K562 (cell line): Measurements from ENCODE around the gene NTSR1. TPM values are rescaled to one million over a fixed set of nuclear protein-coding genes. Genes with fewer than 3 reads are reported as not detected.
A peak's percentile ranks its signal among the peaks of the same experiment; 100 is the strongest.

ENCODE experiments used
- ATAC-seq: fragments of 200-7000 bp; cut with Tn5 transposase; 3 replicates; pipeline ENCODE4 v1.9.1; 2020; ENCODE audit warnings: moderate library complexity
- BruUV-seq: library from RNA; stranded (reverse); fragments of 400-500 nt; replicated peaks from 2 replicates; lab custom pipeline; 2021; lab: Mats Ljungman, UMichigan
- CTCF ChIA-PET: fragments of 300-600 bp; formaldehyde crosslinking; extraction: SDS; loops from one replicate; lab custom pipeline; 2021; ENCODE audit warnings: low intra/inter-chr PET ratio; lab: Yijun Ruan, JAX
- POLR2A ChIA-PET: fragments of 300-600, 350-650 bp; sonication (Branson Sonifier 250); formaldehyde crosslinking; extraction: SDS; loops from one replicate; lab custom pipeline; 2021; ENCODE audit warnings: antibody characterized with exemption, inconsistent platforms; lab: Yijun Ruan, JAX
- DNase-seq, 4 experiments: peaks; one replicate each; pipeline versions ENCODE4 v3.0.0 to v3.0.0-alpha.2; 2011 to 2018; ENCODE audit warnings: low spot score in 3 of 4, mixed read lengths in 3 of 4; ENCODE audit errors: extremely low read depth in 1 of 4
- FAIRE-seq: peaks from 2 replicates; lab custom pipeline; 2011; peaks lifted over from hg19 to GRCh38; lab: Jason Lieb, UNC
- H2AFZ ChIP-seq: 2 replicates; pipeline ENCODE4 v1.6.0; 2011; ENCODE audit warnings: low read depth, low read length, control low read depth, inconsistent platforms
- H3K27ac ChIP-seq: fragments of 200-600 bp; 3 replicates; pipeline ENCODE4 v1.8.0; 2011; ENCODE audit warnings: low read depth, mild to moderate bottlenecking, control low read depth, inconsistent platforms, low read length, moderate library complexity, mixed read lengths; ENCODE audit errors: extremely low read depth
- H3K27me3 ChIP-seq, 2 experiments: fragments of 300-600 bp in 1 of 2; 2 replicates in 1 of 2; 3 replicates in 1 of 2; pipeline versions ENCODE4 v1.6.0 to v1.8.0; 2011; ENCODE audit warnings: inconsistent platforms in 2 of 2, low read length in 2 of 2, mild to moderate bottlenecking in 1 of 2, mixed read lengths in 1 of 2, moderate library complexity in 1 of 2; ENCODE audit not compliant: control insufficient read depth in 2 of 2, insufficient read depth in 2 of 2
- H3K36me3 ChIP-seq: fragments of 300-600 bp; 3 replicates; pipeline ENCODE4 v1.8.0; 2011; ENCODE audit warnings: mild to moderate bottlenecking, low read length, inconsistent platforms; ENCODE audit not compliant: control insufficient read depth, insufficient read depth
- H3K4me1 ChIP-seq, 2 experiments: fragments of 200-600 bp in 1 of 2; replicated peaks in 1 of 2; 2 replicates in 1 of 2; 3 replicates in 1 of 2; pipeline versions ENCODE4 v1.5.1 to v1.8.0; 2011; ENCODE audit warnings: inconsistent platforms in 2 of 2, low read length in 2 of 2, mild to moderate bottlenecking in 1 of 2, mixed read lengths in 1 of 2, moderate library complexity in 1 of 2; ENCODE audit not compliant: control insufficient read depth in 2 of 2, insufficient read depth in 2 of 2
- H3K4me2 ChIP-seq: 2 replicates; pipeline ENCODE4 v1.6.1; 2011; ENCODE audit warnings: low read length, control low read depth, inconsistent platforms, mixed read lengths; ENCODE audit not compliant: insufficient read depth
- H3K4me3 ChIP-seq: fragments of 200-600 bp; sonication (generic), shearing (Covaris generic); 2 replicates; pipeline ENCODE4 v1.5.1; 2016; ENCODE audit warnings: control low read depth, inconsistent platforms
- H3K79me2 ChIP-seq: fragments of 200-600 bp; 3 replicates; pipeline ENCODE4 v1.8.0; 2011; ENCODE audit warnings: low read length, inconsistent platforms; ENCODE audit not compliant: control insufficient read depth, insufficient read depth
- H3K9ac ChIP-seq, 2 experiments: 2 replicates each; pipeline versions ENCODE4 v1.6.0 to v1.6.1; 2011; ENCODE audit warnings: low read depth in 2 of 2, low read length in 2 of 2, control low read depth in 1 of 2, inconsistent platforms in 1 of 2, mild to moderate bottlenecking in 1 of 2, mixed read lengths in 1 of 2; ENCODE audit not compliant: insufficient read depth in 1 of 2
- H3K9me1 ChIP-seq: one replicate; pipeline ENCODE4 v1.6.0; 2011; ENCODE audit warnings: inconsistent platforms, mild to moderate bottlenecking, low read length, moderate library complexity; ENCODE audit not compliant: control insufficient read depth, insufficient read depth
- H3K9me3 ChIP-seq: replicated peaks from 2 replicates; pipeline ENCODE4 v1.5.1; 2011; ENCODE audit warnings: low read depth, low read length, inconsistent platforms; ENCODE audit not compliant: control insufficient read depth, insufficient read depth
- H4K20me1 ChIP-seq: replicated peaks from 2 replicates; pipeline ENCODE4 v1.6.1; 2011; ENCODE audit warnings: low read length, inconsistent platforms, mixed read lengths; ENCODE audit not compliant: control insufficient read depth, insufficient read depth
- BRD9 ChIP-seq: fragments of 450-650 bp; IDR thresholded peaks from 2 replicates; pipeline ENCODE4 v1.6.1; 2018; ENCODE audit warnings: low read depth; ENCODE audit not compliant: partially characterized antibody
- CBFB ChIP-seq: sonication (generic); formaldehyde crosslinking; IDR thresholded peaks from 2 replicates; pipeline ENCODE4 v1.4.0; 2020; ENCODE audit warnings: mild to moderate bottlenecking, missing genetic modification reagents
- PHF20 ChIP-seq: fragments of 450-650 bp; IDR thresholded peaks from 2 replicates; pipeline ENCODE4 v1.6.1; 2018; ENCODE audit not compliant: partially characterized antibody
- PHF8 ChIP-seq: fragments of 200-600 bp; sonication (generic); IDR thresholded peaks from 2 replicates; pipeline ENCODE4 v1.6.1; 2012; ENCODE audit warnings: mixed run types, mild to moderate bottlenecking, inconsistent platforms, low read length, moderate library complexity, borderline replicate concordance
- ZNF217 ChIP-seq: sonication (generic); formaldehyde crosslinking; IDR thresholded peaks from 2 replicates; pipeline ENCODE4 v1.8.0; 2022; ENCODE audit warnings: mild to moderate bottlenecking, missing genetic modification reagents
- ZNF224 ChIP-seq: sonication (generic); formaldehyde crosslinking; IDR thresholded peaks from 2 replicates; pipeline ENCODE4 v1.8.0; 2022; ENCODE audit warnings: mild to moderate bottlenecking, missing genetic modification reagents
- WGBS: fragments of 100-300 bp; shearing (Covaris generic); methylation state at CpG from one replicate; pipeline ENCODE4 v1.1.6; 2016; ENCODE audit warnings: low coverage, mixed read lengths; ENCODE audit not compliant: insufficient coverage; ENCODE audit errors: missing lambda C conversion rate; 5-methylcytosine and 5-hydroxymethylcytosine counted together
- in situ Hi-C: fragments of 300-500 bp; cut with MboI; formaldehyde crosslinking; loops from 4 replicates; pipeline ENCODE4 v1.15.0; 2018; ENCODE audit warnings: inconsistent platforms, mixed read lengths
- intact Hi-C: fragments of 100-400 bp; cut with micrococcal nuclease; formaldehyde crosslinking; loops from 2 replicates; pipeline ENCODE4 v1.14.2; 2022
- polyA plus RNA-seq, 8 experiments: library from polyadenylated mRNA; depleted of rRNA in 4 of 8; stranded (reverse) in 5 of 8; unstranded in 3 of 8; fragments of >200 nt; fragmentation: Nextera tagmentation in 2 of 8; fragmentation: Illumina TruSeq in 1 of 8; extraction: Ambion mirVana in 2 of 8; extraction: Trizol in 1 of 8; gene quantifications; 2 replicates each; pipeline versions ENCODE4 v1.2.1 to v1.2.3, GENCODE V29; 2011 to 2014; ENCODE audit warnings: inconsistent platforms in 1 of 8, missing spikeins in 1 of 8
- total RNA-seq, 7 experiments: library from RNA; depleted of rRNA in 6 of 7; stranded (reverse); fragments of >200 nt in 6 of 7; fragmentation: Illumina TruSeq in 2 of 7; extraction: Trizol in 2 of 7; gene quantifications; 2 replicates each; pipeline versions ENCODE4 v1.2.1 to v1.2.3, GENCODE V29; 2011 to 2021; ENCODE audit warnings: low replicate concordance in 1 of 7
- TF ChIP-seq, protein P1 (sequence below): sonication (generic); formaldehyde crosslinking; IDR thresholded peaks from 2 replicates; pipeline ENCODE4 v1.8.0; 2022; ENCODE audit warnings: mild to moderate bottlenecking, low read depth, missing genetic modification reagents
- TF ChIP-seq, protein P2 (sequence below): fragments of 450-650 bp; formaldehyde crosslinking; IDR thresholded peaks from 2 replicates; pipeline ENCODE4 v1.4.0; 2020; ENCODE audit warnings: mild to moderate bottlenecking, moderate library complexity
- TF ChIP-seq, protein P3 (sequence below): IDR thresholded peaks from 2 replicates; pipeline ENCODE4 v1.6.1; 2011; ENCODE audit not compliant: insufficient read length; ENCODE audit errors: extremely low read depth

The NTSR1 gene
- total and polyA plus RNA-seq, 9 of the 15 experiments (the other 6 are each of a cell fraction or from before 2014, with no cell fraction given): 0.04 to 0.40 (median 0.13) TPM; not detected in 3

DNA sequence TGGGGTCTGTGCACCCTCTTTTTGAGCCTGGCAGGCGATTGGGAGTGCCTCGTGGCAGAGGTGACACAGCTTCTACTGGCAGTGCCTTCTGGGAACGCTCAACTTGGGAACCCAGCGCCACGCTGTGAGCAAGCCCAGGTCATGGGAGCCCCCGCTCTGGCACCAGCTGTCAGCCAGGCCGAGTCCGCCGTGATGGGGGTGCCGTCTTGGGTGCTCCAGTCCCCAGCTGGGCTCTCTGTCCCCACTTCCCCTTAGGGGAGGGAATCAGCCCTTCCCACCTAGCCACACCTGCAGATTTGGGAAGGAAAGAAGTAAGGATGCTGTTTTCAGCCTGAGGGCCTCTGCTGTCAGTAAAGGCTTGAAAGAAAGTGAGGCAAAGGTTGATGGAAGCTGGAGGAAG lies 31.0 kb upstream of the NTSR1 start:
- BruUV-seq: no TSS peak

More for the DNA sequence above, 31.0 kb upstream of the NTSR1 start:
- Histone ChIP-seq H2AFZ (no peak overlapping the region), H3K4me1 (peaks cover 0 to 11% of the 10 kb centered on the region in 2 experiments; a peak in 1 of 5 replicates), H3K9me1 (no peaks in the 10 kb centered on the region), H3K79me2 (no peaks in the 10 kb centered on the region), H3K27ac (no peak overlapping the region), H3K4me3 (no peak overlapping the region), H4K20me1 (no peaks in the 10 kb centered on the region), H3K4me2 (no peak overlapping the region), H3K27me3 (peaks cover 32 to 71% of the 10 kb centered on the region in 2 experiments), H3K9me3 (0 out of 2 replicates have a peak, but pooled peaks cover 2% of the 10 kb centered on the region), H3K9ac (0 out of 4 replicates have a peak overlapping the region, but pooled peaks of 1 of the 2 experiments have one; percentile 55), H3K36me3 (no peaks in the 10 kb centered on the region)
- DNase-seq: no peak
- TF ChIP-seq, protein P1, sequence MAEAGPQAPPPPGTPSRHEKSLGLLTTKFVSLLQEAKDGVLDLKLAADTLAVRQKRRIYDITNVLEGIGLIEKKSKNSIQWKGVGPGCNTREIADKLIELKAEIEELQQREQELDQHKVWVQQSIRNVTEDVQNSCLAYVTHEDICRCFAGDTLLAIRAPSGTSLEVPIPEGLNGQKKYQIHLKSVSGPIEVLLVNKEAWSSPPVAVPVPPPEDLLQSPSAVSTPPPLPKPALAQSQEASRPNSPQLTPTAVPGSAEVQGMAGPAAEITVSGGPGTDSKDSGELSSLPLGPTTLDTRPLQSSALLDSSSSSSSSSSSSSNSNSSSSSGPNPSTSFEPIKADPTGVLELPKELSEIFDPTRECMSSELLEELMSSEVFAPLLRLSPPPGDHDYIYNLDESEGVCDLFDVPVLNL: no peak
- TF ChIP-seq CBFB (CRISPR knock-in tag) (no peak), PHF20 (no peak), ZNF217 (CRISPR knock-in tag) (no peak), BRD9 (no peak), ZNF224 (CRISPR knock-in tag) (no peak), PHF8 (no peak)
- TF ChIP-seq, protein P2, sequence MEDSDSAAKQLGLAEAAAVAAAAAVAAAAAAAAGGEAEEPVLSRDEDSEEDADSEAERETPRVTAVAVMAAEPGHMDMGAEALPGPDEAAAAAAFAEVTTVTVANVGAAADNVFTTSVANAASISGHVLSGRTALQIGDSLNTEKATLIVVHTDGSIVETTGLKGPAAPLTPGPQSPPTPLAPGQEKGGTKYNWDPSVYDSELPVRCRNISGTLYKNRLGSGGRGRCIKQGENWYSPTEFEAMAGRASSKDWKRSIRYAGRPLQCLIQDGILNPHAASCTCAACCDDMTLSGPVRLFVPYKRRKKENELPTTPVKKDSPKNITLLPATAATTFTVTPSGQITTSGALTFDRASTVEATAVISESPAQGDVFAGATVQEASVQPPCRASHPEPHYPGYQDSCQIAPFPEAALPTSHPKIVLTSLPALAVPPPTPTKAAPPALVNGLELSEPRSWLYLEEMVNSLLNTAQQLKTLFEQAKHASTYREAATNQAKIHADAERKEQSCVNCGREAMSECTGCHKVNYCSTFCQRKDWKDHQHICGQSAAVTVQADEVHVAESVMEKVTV (CRISPR knock-in tag): no peak
- TF ChIP-seq, protein P3, sequence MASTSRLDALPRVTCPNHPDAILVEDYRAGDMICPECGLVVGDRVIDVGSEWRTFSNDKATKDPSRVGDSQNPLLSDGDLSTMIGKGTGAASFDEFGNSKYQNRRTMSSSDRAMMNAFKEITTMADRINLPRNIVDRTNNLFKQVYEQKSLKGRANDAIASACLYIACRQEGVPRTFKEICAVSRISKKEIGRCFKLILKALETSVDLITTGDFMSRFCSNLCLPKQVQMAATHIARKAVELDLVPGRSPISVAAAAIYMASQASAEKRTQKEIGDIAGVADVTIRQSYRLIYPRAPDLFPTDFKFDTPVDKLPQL: no peak
- ChIA-PET CTCF (no interaction called here), POLR2A (interaction anchor here (0.6 to 0.7 kb wide), 2 partner anchors 25 to 456 kb away, joined by 3 read pairs; no protein-coding TSS in a partner anchor)
- 19% methylated on average over 6 of the region's 10 CpGs for WGBS
- no peak for ATAC-seq
- no peak for FAIRE-seq
- in situ Hi-C loops: no loop called here
- intact Hi-C loops: no loop called here
